ENCODE data around the gene NPEPL1.

The NPEPL1 gene

GRCh38 chr20:58716476-58717277 is 24.1 kb downstream of the NPEPL1 start:
- DNase-seq (ENCODE audit: insufficient read length, low spot score) (no peak), FAIRE-seq (no peak)
- no peak for TF ChIP-seq CTCF (IDR thresholded peaks at IDR 0.05; ENCODE audit: insufficient read depth, missing control alignments)

GRCh38 chr20:58717278-58718091 is 24.9 kb downstream of the NPEPL1 start:
- no peak for TF ChIP-seq CTCF (IDR thresholded peaks at IDR 0.05; ENCODE audit: insufficient read depth, missing control alignments)
- FAIRE-seq = no peak
- DNase-seq (ENCODE audit: insufficient read length, low spot score) = peak; percentile 14

- no peak for FAIRE-seq
- TF ChIP-seq CTCF (IDR thresholded peaks at IDR 0.05; ENCODE audit: insufficient read depth, missing control alignments) = no peak
- DNase-seq (ENCODE audit: insufficient read length, low spot score) = no peak
Observed at GRCh38 chr20:58718121-58718563, 25.5 kb downstream of the NPEPL1 start.

DNA sequence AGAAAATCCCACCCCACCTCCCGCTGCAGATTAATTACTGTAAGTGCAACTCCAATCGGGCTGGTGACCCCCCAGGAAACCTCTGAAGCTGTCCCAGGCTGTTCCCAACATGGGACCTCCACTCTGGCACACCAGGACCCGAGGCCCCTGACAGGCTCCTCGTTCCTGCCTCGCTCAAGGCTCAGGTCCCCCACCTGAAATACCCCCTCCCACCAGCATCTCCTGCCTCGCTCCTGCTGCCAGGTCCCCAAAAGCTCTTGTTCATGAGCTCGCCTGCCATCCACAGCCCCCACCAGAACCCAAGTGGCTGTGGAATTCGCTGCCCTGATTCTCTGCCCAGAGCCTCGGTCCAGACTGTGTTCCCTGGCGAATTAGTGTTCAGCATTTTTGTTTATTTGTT is 26.1 kb downstream of the NPEPL1 start:
- DNase-seq (ENCODE audit: insufficient read length, low spot score) (no peak), FAIRE-seq (no peak)
- no peak for TF ChIP-seq CTCF (IDR thresholded peaks at IDR 0.05; ENCODE audit: insufficient read depth, missing control alignments)

- no peak for TF ChIP-seq CTCF (IDR thresholded peaks at IDR 0.05; ENCODE audit: insufficient read depth, missing control alignments)
- no peak for FAIRE-seq
- no peak for DNase-seq (ENCODE audit: insufficient read length, low spot score)
Observed at GRCh38 chr20:58719258-58719657, 26.7 kb downstream of the NPEPL1 start.

DNA sequence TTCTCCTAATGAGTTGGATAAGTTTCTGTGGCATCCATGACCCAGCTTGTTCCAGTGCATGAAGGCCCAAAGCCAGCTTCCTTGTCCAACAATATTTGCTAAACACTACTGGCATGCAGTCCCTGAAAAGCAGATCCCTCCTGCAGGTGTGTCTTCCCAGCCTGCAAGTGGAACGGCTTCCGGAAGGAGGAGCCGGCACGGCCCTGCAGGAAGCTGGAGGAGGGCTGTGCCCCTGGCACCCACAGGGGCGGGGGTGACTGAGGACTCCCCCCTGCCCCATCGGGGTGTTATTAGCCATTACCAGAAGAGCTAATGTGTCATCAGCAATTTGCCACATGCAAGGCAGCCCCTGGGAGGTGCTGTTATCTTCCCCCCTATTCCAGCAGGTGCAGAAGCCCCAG is 27.4 kb downstream of the NPEPL1 start:
- TF ChIP-seq CTCF (IDR thresholded peaks at IDR 0.05; ENCODE audit: insufficient read depth, missing control alignments) = no peak
- FAIRE-seq (no peak), DNase-seq (ENCODE audit: insufficient read length, low spot score) (peak; percentile 8)

Measured in D721Med (cell line).